ENCODE data around the gene KLHL11. TPM values are rescaled to one million over a fixed set of nuclear protein-coding genes. Genes with fewer than 3 reads are reported as not detected.

The KLHL11 gene
- total and polyA plus RNA-seq, 4 donors: 0.63 to 27.7 (median 6.8) TPM

DNA sequence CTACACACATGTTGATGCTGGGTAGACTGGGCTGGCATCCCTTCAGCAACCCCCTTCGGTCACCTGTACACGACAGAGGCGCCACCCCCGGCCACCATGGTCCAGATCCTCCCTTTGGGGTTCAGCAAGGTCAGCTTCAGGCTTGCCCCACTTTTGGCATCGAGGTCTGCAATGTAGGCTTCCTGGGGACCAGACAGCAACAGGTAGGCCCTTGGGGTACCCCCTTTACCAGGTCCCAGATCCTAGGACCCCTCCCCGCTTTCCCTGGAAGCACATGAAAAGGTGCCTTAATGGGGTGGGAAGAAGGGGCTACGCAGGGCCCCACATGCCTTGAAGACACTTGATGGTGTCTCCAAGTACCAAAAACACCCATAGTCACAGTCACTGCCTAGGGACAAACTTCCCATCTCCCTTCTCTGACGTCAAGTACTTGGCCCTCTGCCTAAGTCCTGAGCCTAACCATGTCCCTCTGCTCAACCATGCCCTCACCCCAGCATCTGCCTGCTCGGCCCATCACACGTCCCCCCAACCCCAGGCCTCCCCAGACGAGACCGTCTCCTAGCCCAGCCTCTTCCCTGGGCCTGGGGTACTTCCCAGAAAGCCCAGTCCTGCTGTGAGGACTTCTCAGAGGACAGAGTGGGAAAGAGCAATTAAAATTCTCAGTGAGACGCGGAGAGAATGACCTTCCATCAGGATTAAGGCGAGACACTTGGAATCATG, 41.4 kb upstream of the KLHL11 start:
- Histone ChIP-seq H3K4me3 (no peak overlapping the region), H3K9ac (ENCODE audit: insufficient read depth in 1 of 2, low read length in 2 of 2) (no peak overlapping the region), H3K4me1 (ENCODE audit: control insufficient read depth in 5 of 5, insufficient read depth in 5 of 5, low read length in 5 of 5) (peaks cover 0 to 7% (median 0%) of the 10 kb centered on the region in 5 donors), H3K27ac (ENCODE audit: low read depth in 1 of 2, low read length in 1 of 2) (no peak overlapping the region), H3K27me3 (ENCODE audit: control insufficient read depth in 3 of 3, insufficient read depth in 3 of 3, low read length in 2 of 3) (no peaks in the 10 kb centered on the region), H3K9me3 (ENCODE audit: control insufficient read depth in 4 of 4, insufficient read depth in 3 of 4, low read length in 3 of 4) (no peaks in the 10 kb centered on the region), H3K36me3 (ENCODE audit: control insufficient read depth in 4 of 4, insufficient read depth in 4 of 4, low read length in 4 of 4) (peaks cover 21 to 76% (median 39%) of the 10 kb centered on the region in 4 donors)
- no peak for TF ChIP-seq CTCF (IDR thresholded peaks at IDR 0.05; ENCODE audit: control extremely low read depth, extremely low read depth)
- 90 to 95% methylated on average over 15 of the region's 15 CpGs for WGBS, 2 donors
- no peak for ATAC-seq (ENCODE audit: insufficient read depth, low FRiP score)
- no peak for DNase-seq

- Histone ChIP-seq H3K9ac (ENCODE audit: insufficient read depth in 1 of 2, low read length in 2 of 2) (no peak overlapping the region), H3K4me3 (no peak overlapping the region), H3K4me1 (ENCODE audit: control insufficient read depth in 5 of 5, insufficient read depth in 5 of 5, low read length in 5 of 5) (peaks cover 0 to 7% (median 0%) of the 10 kb centered on the region in 5 donors), H3K27ac (ENCODE audit: low read depth in 1 of 2, low read length in 1 of 2) (no peak overlapping the region), H3K9me3 (ENCODE audit: control insufficient read depth in 4 of 4, insufficient read depth in 3 of 4, low read length in 3 of 4) (no peaks in the 10 kb centered on the region), H3K27me3 (ENCODE audit: control insufficient read depth in 3 of 3, insufficient read depth in 3 of 3, low read length in 2 of 3) (no peaks in the 10 kb centered on the region), H3K36me3 (ENCODE audit: control insufficient read depth in 4 of 4, insufficient read depth in 4 of 4, low read length in 4 of 4) (peaks cover 23 to 70% (median 41%) of the 10 kb centered on the region in 4 donors)
- ATAC-seq (ENCODE audit: insufficient read depth, low FRiP score): no peak
- no peak for DNase-seq
- 95% methylated on average over 4 of the region's 4 CpGs for WGBS, 2 donors
- no peak for TF ChIP-seq CTCF (IDR thresholded peaks at IDR 0.05; ENCODE audit: control extremely low read depth, extremely low read depth)
These were observed 39.9 kb upstream of the KLHL11 start for GRCh38 chr17:41905172-41905571.

DNA sequence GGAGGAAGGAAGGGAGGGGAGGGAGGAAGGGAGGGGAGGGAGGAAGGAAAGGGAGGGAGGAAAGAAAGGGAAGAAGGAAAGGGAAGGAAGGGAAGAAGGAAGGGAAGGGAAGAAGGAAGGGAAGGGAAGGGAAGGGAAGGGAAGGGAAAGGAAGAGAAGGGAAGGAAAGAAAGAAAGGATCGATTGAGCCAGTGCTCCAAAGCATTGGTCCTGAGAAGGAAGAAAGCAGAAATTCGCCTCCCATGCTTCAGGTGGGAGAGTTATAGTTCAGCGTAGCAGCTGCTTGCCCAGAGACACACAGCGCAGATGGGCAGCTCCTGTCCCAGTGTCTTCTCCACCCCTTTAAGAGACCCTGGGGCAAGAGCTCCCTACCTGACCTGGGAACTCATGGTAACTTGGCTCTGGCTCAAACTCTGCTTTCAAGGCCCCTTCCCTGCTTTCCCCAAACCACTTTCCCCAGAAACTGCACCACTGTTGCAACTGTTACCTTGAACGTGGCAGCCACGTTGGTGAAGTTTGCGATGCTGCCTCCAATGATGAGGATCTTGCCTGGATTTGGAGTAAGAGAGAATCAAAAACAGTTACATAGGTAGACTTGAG, 39.1 kb upstream of the KLHL11 start:
- Histone ChIP-seq H3K9ac (ENCODE audit: insufficient read depth in 1 of 2, low read length in 2 of 2) (no peak overlapping the region), H3K9me3 (ENCODE audit: control insufficient read depth in 4 of 4, insufficient read depth in 3 of 4, low read length in 3 of 4) (no peaks in the 10 kb centered on the region), H3K4me1 (ENCODE audit: control insufficient read depth in 5 of 5, insufficient read depth in 5 of 5, low read length in 5 of 5) (peaks cover 0 to 7% (median 0%) of the 10 kb centered on the region in 5 donors), H3K27me3 (ENCODE audit: control insufficient read depth in 3 of 3, insufficient read depth in 3 of 3, low read length in 2 of 3) (no peaks in the 10 kb centered on the region), H3K36me3 (ENCODE audit: control insufficient read depth in 4 of 4, insufficient read depth in 4 of 4, low read length in 4 of 4) (peaks cover 16 to 65% (median 37%) of the 10 kb centered on the region in 4 donors), H3K4me3 (no peak overlapping the region), H3K27ac (ENCODE audit: low read depth in 1 of 2, low read length in 1 of 2) (no peak overlapping the region)
- DNase-seq (no peak), ATAC-seq (ENCODE audit: insufficient read depth, low FRiP score) (no peak)
- TF ChIP-seq CTCF (IDR thresholded peaks at IDR 0.05; ENCODE audit: control extremely low read depth, extremely low read depth): no peak
- 93% methylated on average over 7 of the region's 7 CpGs for WGBS, 2 donors
